WTC11 (cell line): ENCODE results near the gene FBXL16. TPM values are rescaled to one million over a fixed set of nuclear protein-coding genes. Genes with fewer than 3 reads are reported as not detected.
A peak's percentile ranks its signal among the peaks of the same experiment; 100 is the strongest.

Experiments used
- ATF3 ChIP-seq: sonication (generic); formaldehyde crosslinking; conservative IDR thresholded peaks from 2 replicates; pipeline ENCODE4 v1.8.1; 2022; ENCODE audit warnings: mild to moderate bottlenecking, missing genetic modification reagents
- CBFB ChIP-seq: sonication (generic); formaldehyde crosslinking; IDR thresholded peaks from 2 replicates; pipeline ENCODE4 v1.8.1; 2022; ENCODE audit warnings: mild to moderate bottlenecking, low read depth, missing genetic modification reagents
- FOXP1 ChIP-seq: sonication (generic); formaldehyde crosslinking; IDR thresholded peaks from 2 replicates; pipeline ENCODE4 v1.8.0; 2022; ENCODE audit warnings: missing genetic modification reagents, mild to moderate bottlenecking, moderate library complexity, borderline replicate concordance
- FOXP4 ChIP-seq: sonication (generic); formaldehyde crosslinking; IDR thresholded peaks from 2 replicates; pipeline ENCODE4 v1.8.0; 2022; ENCODE audit warnings: mild to moderate bottlenecking, missing genetic modification reagents
- GRHL2 ChIP-seq: fragments of 250-450 bp; sonication (Bioruptor Pico); IDR thresholded peaks from 2 replicates; pipeline ENCODE4 v1.8.0; 2022; ENCODE audit warnings: mild to moderate bottlenecking, moderate library complexity; ENCODE audit not compliant: insufficient replicate concordance, severe bottlenecking
- KAT7 ChIP-seq: sonication (generic); formaldehyde crosslinking; IDR thresholded peaks from 2 replicates; pipeline ENCODE4 v1.8.1; 2023; ENCODE audit warnings: missing genetic modification reagents, mild to moderate bottlenecking, borderline replicate concordance
- NFE2L1 ChIP-seq: sonication (generic); formaldehyde crosslinking; IDR thresholded peaks from 2 replicates; pipeline ENCODE4 v1.8.1; 2023; ENCODE audit warnings: missing genetic modification reagents
- NR3C1 ChIP-seq: sonication (generic); formaldehyde crosslinking; conservative IDR thresholded peaks from 2 replicates; pipeline ENCODE4 v1.8.1; 2023; ENCODE audit warnings: low read depth, mild to moderate bottlenecking, missing genetic modification reagents
- PRDM15 ChIP-seq: sonication (generic); formaldehyde crosslinking; IDR thresholded peaks from 2 replicates; pipeline ENCODE4 v1.8.0; 2022; ENCODE audit warnings: missing genetic modification reagents
- SMAD3 ChIP-seq: sonication (generic); formaldehyde crosslinking; IDR thresholded peaks from 2 replicates; pipeline ENCODE4 v1.8.0; 2022; ENCODE audit warnings: missing genetic modification reagents, mild to moderate bottlenecking, borderline replicate concordance
- SMAD4 ChIP-seq: sonication (generic); formaldehyde crosslinking; IDR thresholded peaks from 2 replicates; pipeline ENCODE4 v1.8.0; 2022; ENCODE audit warnings: mild to moderate bottlenecking, missing genetic modification reagents
- SOX15 ChIP-seq: fragments of 250-450 bp; sonication (Bioruptor Pico); IDR thresholded peaks from 2 replicates; pipeline ENCODE4 v1.9.0; 2021; ENCODE audit warnings: mild to moderate bottlenecking
- SP1 ChIP-seq: sonication (generic); formaldehyde crosslinking; conservative IDR thresholded peaks from 2 replicates; pipeline ENCODE4 v1.8.1; 2022; ENCODE audit warnings: missing genetic modification reagents
- ZNF317 ChIP-seq: sonication (generic); formaldehyde crosslinking; IDR thresholded peaks from 2 replicates; pipeline ENCODE4 v1.8.1; 2023; ENCODE audit warnings: low read depth, mild to moderate bottlenecking, moderate library complexity, missing genetic modification reagents, borderline replicate concordance
- ZNF396 ChIP-seq: fragments of 250-450 bp; sonication (Bioruptor Pico); IDR thresholded peaks from 2 replicates; pipeline ENCODE4 v1.8.0; 2021; ENCODE audit warnings: mild to moderate bottlenecking, moderate library complexity, borderline replicate concordance
- ZNF425 ChIP-seq: fragments of 250-450 bp; sonication (Bioruptor Pico); conservative IDR thresholded peaks from 2 replicates; pipeline ENCODE4 v1.9.0; 2021; ENCODE audit warnings: mild to moderate bottlenecking
- ZNF512 ChIP-seq: sonication (generic); formaldehyde crosslinking; IDR thresholded peaks from 2 replicates; pipeline ENCODE4 v1.8.1; 2022; ENCODE audit warnings: missing genetic modification reagents, borderline replicate concordance
- total RNA-seq: library from RNA; stranded (reverse); gene quantifications from 3 replicates; pipeline ENCODE4 v1.2.3, GENCODE V29; 2021

Gene FBXL16
- total RNA-seq, 1 experiment from 2014 or later = 22.7 TPM

GRCh38 chr16:720990-721764 lies 15.6 kb upstream of the FBXL16 start, which contains the start of gene ANTKMT (continued):
- TF ChIP-seq NR3C1 (CRISPR knock-in tag) (peak; percentile 98; the same call in 1 of the 2 replicates), SOX15 (CRISPR knock-in tag) (no peak), ZNF425 (CRISPR knock-in tag) (no peak), PRDM15 (peak; percentile 50; the same call in 1 of the 2 replicates), FOXP1 (CRISPR knock-in tag) (peak; percentile 97), SMAD4 (no peak), ATF3 (CRISPR knock-in tag) (no peak), GRHL2 (CRISPR knock-in tag) (no peak), KAT7 (CRISPR knock-in tag) (peak; percentile 47; the same call in 1 of the 2 replicates), ZNF317 (peak; percentile 77; the same call in 1 of the 2 replicates), NFE2L1 (CRISPR knock-in tag) (peak; percentile 91; the same call in 1 of the 2 replicates), ZNF512 (CRISPR knock-in tag) (no peak), ZNF396 (CRISPR knock-in tag) (no peak), CBFB (CRISPR knock-in tag) (peak; percentile 86; the same call in 1 of the 2 replicates), SP1 (CRISPR knock-in tag) (peak; percentile 91), FOXP4 (CRISPR knock-in tag) (peak; percentile 89), SMAD3 (CRISPR knock-in tag) (peak; percentile 96)
- TF ChIP-seq, all 79 proteins: peak for 48
